NCI-H510A treated with DMSO at 0.1 percent for 48 hours (cell line): ENCODE results near the gene FAM13B.
"Not testable (repeated sequence)": the region's sequence is repeated elsewhere in the genome, so short reads cannot be mapped to it uniquely, and the experiment has no call there.

Experiments
- DNase-seq: peaks from one replicate; lab custom pipeline; 2025; lab: John Stamatoyannopoulos, UW

Gene FAM13B

DNA sequence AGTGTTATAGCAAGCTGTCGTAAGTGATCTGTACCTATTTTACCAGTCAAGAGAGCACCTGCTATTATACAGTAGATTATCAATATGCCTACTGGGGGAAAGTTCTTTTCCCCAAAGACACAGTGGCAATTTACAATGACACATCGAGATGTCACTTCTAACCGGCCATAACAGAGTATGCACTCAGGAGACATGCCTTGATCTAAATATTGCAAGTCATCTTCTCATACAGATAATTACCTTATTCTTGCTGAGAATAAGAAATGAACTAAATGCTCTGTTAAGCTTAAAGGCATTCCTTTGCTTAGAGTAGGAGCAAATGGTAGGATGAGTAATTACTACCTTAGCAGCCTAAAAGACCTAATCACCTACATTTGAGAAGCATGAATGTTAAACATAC is 72.1 kb downstream of the FAM13B start:
- no peak for DNase-seq

GRCh38 chr5:137960141-137960540 is 72.7 kb downstream of the FAM13B start:
- no peak for DNase-seq

DNA sequence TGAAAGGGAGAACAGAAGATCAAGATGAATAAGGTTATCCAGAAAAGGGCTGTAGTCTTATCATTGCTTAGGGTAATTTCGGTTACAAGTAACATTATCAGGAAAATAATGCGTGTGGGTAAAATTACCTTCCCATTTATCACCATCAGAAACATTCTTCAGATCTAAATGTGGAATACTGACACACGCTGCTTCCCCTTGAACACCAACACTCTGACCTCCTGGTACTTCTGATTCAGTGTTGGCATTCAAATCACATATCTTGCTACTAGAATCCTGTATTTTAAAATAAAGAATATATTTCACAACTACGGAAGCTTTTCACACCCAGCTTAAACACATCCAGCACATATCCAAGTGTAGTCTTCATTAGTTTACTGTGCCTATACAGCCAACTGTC is 73.4 kb downstream of the FAM13B start:
- no peak for DNase-seq

DNA sequence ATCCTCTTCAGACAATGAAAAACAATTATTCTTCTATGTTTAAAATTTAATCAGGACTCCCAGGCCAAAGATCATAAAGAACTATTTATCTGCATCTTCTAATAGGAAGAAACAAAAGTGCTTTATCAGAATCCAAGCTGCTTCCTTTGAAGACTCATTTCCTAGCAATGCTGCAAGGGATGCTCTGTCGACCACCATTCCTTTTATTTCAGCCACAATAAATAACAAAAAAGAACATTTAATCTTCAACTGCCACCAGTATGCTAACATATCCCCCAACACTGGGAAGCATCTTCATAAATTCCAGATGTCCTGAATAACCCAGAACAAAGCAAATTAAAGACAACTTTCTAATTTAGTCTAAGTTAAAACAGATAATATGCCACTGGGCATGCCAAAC is 74.9 kb downstream of the FAM13B start:
- no peak for DNase-seq

DNA sequence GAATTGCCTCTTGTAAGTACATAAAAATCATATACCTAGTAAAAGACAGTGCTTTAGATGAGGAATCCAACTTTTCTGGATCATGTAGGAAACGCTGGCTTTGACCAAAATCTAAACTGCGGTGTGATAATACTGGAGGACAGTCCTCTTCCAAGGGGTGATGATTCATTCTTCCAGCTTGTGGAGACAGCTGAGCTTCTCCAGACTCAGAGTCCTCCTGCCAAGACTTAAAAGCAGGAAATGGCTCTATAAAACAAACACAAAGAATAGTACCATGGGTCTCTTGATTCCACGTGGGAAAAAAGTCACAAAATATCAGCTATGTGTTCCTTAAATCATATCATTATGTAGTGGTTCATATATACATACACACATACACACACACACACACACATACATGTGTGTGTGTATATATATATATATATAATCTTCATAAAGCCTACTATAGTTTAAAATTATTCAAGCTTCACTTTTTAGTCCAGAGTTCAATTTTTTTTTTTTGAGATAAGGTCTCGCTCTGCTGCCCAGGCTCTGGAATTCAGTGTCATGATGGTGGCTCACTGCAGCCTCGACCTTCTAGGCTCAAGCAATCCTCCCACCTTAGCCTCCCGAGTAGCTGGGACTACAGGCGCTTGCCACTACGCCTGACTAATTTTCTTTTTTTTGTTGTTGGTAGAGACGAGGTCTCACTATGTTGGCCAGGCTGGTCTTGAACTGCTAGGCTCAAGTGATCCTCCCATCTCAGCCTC is 78.6 kb downstream of the FAM13B start:
- DNase-seq = no peak

GRCh38 chr5:137945825-137946224 is 87.1 kb downstream of the FAM13B start:
- no peak for DNase-seq

DNA sequence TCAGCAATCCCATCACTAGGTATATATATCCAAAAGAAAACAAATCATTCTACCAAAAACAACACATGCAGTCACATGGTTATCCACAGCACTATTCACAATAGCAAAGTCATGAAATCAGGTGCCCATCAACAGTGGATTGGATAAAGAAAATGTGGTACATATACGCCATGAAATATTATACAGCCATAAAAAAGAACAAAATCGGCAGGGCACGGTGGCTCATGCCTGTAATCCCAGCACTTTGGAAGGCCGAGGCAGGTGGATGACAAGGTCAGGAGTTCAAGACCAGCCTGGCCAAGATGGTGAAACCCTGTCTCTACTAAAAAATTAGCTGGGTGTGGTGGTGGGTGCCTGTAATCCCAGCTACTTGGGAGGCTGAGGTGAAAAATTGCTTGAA is 88.6 kb downstream of the FAM13B start:
- not testable (repeated sequence) for DNase-seq

DNA sequence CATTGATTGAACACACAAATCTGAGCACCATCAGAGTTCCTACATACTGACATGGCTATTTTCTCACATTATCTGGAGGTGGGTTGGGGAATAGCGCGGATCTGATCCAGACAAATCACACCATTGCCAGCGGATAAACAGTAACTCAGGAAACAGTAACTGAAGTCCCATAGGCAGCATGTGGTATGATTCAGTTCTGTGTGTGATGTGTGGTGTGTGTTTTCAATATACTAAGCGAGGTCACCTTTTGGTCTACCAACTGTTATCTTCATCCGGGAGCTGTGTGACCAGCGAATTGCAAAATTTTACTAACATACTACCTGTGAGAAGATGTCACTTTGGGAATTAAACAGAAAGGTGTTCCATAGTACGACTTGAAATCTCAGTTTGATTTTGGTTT is 93.5 kb downstream of the FAM13B start:
- DNase-seq = no peak

DNA sequence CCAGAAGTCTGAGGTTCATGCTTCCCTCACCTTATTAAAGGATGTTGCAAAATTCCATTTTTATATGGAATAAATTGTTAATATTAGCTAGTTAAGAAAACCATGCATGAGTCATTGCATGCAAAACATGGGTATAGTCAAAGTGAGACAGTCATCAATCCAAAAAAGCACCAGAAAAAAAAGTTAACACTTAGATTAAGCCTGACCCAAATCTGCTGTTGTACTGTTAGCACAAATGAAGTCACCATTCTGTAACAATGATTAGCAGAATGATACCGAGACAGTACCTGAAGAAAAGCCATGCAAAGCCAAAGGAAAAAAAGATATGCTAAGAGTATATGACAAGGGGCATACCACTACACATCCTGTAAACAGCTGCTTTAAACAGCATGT is 94.1 kb downstream of the FAM13B start:
- no peak for DNase-seq

GRCh38 chr5:137937994-137938750 is 94.7 kb downstream of the FAM13B start:
- no peak for DNase-seq

GRCh38 chr5:137935694-137936093 is 97.2 kb downstream of the FAM13B start:
- no peak for DNase-seq

GRCh38 chr5:137935190-137935589 is 97.7 kb downstream of the FAM13B start:
- DNase-seq = no peak

- no peak for DNase-seq
These were observed 99.4 kb downstream of the FAM13B start for GRCh38 chr5:137933491-137933911.

GRCh38 chr5:137932800-137933199 is 100.1 kb downstream of the FAM13B start:
- no peak for DNase-seq

- no peak for DNase-seq
These were observed 109.0 kb downstream of the FAM13B start for GRCh38 chr5:137923856-137924255.

DNA sequence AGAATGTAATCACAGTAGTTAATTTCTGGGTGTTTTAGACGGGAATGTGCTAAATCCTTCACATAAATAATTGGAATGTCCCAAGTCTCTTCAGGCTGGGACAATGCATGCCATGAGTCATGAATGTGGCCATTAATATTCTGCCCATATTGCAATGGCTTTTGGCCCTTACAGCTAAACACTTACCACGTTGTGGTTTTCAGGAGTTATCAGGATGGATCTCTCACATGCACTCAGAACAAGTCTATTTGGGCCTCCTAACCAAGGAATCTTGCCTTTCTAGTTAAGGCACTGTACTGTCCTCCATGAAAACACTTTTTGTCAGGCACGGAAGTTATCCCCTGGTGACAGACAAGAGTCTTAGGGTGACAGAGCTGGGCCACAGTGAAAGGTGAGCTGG is 110.9 kb downstream of the FAM13B start:
- no peak for DNase-seq

- DNase-seq = no peak
These were observed 116.0 kb downstream of the FAM13B start for GRCh38 chr5:137916923-137917322.

DNA sequence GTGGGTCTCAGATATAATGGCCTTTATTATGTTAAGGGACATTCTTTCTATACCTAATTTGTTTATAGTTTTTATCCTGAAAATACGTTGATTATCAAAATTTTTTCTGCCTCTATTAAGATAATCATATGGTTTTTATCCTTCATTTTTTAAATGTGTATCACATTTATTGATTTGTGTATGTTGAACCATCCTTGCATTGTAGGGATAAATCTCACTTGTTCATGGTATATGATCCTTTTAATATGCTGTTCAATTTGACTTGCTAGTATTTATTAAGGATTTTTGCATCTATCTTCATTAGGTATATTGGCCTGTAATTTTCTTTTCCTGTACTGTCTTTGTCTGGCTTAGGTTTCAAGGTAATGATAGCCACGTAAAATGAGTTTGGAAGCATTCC is 118.1 kb downstream of the FAM13B start:
- DNase-seq = no peak

DNA sequence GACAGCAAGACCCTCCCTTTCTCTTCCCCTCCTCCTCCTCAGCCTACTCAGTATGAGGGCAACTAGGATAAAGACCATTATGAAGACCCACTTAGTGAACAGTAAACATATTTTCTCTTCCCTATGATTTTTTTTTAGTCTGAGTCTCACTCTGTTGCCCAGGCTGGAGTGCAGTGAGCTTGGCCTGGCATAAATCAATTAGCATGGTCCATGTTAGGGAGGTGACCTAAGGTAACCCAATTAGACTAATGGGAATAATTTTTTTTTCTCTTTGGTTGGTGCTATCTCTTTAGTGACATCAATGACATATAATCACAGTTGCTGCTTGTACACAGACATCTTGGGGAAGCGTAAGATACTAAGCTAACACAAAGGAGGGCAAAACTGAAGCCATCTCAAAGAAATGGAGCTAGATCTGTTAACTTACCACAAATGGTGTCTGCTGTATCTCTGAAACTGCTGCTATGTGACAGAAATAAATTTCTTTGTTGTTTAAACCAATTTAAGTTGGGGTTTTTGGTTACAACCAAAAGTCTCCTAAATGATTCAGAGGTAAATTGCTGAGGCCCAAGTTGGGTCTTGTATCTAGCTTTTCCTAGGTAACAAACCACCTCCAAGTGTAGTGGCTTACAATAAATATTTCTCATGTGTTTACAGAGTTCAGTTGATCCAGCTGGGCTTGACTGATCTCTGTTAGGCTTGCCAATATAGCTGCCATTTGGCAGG is 130.3 kb downstream of the FAM13B start:
- no peak for DNase-seq

DNA sequence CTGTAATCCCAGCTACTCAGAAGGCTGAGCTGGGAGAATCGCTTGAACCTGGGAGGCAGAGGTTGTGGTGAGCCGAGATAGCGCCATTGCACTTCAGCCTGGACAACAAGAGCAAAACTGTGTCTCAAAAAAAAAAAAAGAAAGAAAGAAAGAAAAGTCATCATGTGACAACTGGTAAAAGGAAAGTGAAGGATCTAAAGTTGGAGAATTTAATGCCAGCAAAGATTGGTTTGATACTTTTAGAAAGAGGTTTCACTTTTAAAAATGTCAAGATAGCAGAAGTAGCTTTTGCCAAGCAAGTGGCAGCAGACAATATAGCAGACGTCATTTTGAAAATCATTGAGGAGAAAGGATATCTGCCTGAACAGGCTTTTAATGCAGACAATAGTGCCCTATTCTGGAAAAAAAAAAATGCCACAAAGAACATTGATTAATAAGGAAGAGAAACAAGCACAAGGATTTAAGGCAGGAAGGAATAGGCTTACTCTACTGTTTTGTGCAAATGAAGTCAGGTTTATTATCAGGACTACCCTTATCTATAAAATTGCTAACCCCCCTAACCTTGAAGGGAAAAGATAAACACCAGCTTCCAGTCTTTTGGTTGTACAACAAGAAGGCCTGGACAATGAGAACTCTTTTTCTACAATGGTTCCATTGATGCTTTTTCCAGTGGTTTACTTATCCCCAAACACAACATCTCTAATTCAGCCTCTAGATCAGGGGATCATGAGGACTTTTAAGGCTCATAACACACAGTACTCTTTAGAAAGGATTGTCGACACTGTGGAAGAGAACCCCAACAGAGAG is 131.7 kb downstream of the FAM13B start:
- DNase-seq = no peak

DNA sequence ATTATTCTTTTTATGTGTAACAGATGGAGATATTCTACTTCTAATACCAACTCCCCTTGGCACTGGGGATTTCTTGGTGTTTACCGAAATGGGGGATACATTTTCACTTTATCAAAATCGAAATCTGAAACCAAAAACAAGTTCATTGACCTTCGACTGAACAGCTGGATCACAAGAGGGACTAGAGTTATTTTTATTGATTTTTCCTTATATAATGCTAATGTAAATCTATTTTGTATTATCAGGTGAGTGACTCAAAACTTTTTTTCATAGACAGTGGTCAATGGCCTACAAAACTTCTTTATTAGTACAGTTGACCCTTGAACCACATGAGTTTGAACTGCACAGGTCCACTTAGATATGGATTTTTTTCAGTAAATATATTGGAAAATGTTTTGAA is 133.4 kb downstream of the FAM13B start:
- DNase-seq = no peak

DNA sequence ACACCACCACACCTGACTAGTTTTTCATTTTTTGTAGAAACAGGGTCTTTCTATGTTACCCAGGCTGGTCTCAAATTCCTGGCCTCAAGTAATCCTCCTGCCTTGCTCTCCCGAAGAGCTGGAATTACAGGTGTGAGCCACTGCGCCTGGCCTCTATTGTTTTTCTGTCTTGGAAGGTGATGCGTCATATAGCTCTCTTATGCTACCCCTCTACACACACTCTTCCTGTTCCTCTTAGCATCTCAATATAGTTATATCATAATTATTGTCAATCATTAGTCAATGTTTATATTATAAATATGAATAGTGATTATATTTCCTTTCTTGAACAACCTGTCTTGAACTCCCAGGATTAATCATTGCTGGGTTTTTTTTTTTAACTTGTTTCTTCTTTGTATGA is 136.3 kb downstream of the FAM13B start:
- DNase-seq = no peak
